HL-60 (cell line): ENCODE measurements around the gene CCDC57.

Experiments used
- DNase-seq, 2 experiments: peaks; one replicate each; pipeline ENCODE4 v3.0.0-alpha.2; 2010 to 2020; ENCODE audit warnings: low read depth in 1 of 2, low spot score in 1 of 2
- H3K27ac ChIP-seq: fragments of 250-450 bp; sonication (Bioruptor Pico); replicated peaks from 2 replicates; pipeline ENCODE4 v1.5.1; 2020; ENCODE audit warnings: mild to moderate bottlenecking, moderate library complexity
- H3K27me3 ChIP-seq: fragments of 250-450 bp; sonication (Bioruptor Pico); 2 replicates; pipeline ENCODE4 v1.5.1; 2021; ENCODE audit warnings: mild to moderate bottlenecking, moderate library complexity; ENCODE audit not compliant: insufficient read depth, poor library complexity, severe bottlenecking
- H3K4me3 ChIP-seq: replicated peaks from 2 replicates; pipeline ENCODE4 v1.5.1; 2011; ENCODE audit warnings: mild to moderate bottlenecking, control low read depth, low read length; ENCODE audit not compliant: insufficient read depth
- GABPA ChIP-seq: IDR thresholded peaks from 2 replicates; pipeline ENCODE4 v1.6.1; 2012; ENCODE audit warnings: low read depth
- POLR2AphosphoS5 ChIP-seq: IDR thresholded peaks from 2 replicates; pipeline ENCODE4 v1.6.1; 2012; ENCODE audit warnings: low read depth
- SPI1 ChIP-seq: IDR thresholded peaks from 2 replicates; pipeline ENCODE4 v1.6.1; 2012; ENCODE audit warnings: low read depth, mild to moderate bottlenecking, borderline replicate concordance
- TF ChIP-seq, protein P1 (sequence below): IDR thresholded peaks from 2 replicates; pipeline ENCODE4 v1.6.1; 2012; ENCODE audit warnings: low read depth; ENCODE audit not compliant: insufficient replicate concordance
- TF ChIP-seq, protein P2 (sequence below): IDR thresholded peaks from one replicate; pipeline ENCODE4 v1.5.1; 2011; ENCODE audit warnings: low read length, control low read depth, inconsistent platforms; ENCODE audit not compliant: insufficient read depth

The CCDC57 gene

DNA sequence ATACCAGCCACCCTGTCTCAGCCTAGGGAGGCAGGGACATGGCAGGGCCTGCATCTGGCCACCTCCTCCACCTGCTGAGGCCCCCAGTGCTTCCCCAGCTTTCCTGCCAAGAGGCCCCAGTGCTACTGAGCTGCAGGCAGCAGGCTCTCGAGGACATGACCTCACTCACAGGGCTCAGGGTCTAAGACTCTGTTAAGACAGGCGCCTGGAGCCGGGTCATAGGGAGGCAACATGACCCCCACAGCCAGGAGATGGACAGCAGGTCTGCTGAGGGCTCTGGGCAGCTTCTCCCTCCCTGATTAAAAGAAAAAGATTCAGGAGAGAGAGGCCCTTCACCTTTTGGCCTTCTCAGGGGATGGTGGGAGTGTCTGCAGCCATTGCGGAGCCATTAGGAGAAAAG is 91.4 kb downstream of the CCDC57 start:
- Histone ChIP-seq H3K27me3 (no peaks in the 10 kb centered on the region), H3K4me3 (no peak overlapping the region), H3K27ac (no peak overlapping the region)
- DNase-seq, result no peak
- TF ChIP-seq POLR2AphosphoS5, result no peak
- TF ChIP-seq, protein P1, sequence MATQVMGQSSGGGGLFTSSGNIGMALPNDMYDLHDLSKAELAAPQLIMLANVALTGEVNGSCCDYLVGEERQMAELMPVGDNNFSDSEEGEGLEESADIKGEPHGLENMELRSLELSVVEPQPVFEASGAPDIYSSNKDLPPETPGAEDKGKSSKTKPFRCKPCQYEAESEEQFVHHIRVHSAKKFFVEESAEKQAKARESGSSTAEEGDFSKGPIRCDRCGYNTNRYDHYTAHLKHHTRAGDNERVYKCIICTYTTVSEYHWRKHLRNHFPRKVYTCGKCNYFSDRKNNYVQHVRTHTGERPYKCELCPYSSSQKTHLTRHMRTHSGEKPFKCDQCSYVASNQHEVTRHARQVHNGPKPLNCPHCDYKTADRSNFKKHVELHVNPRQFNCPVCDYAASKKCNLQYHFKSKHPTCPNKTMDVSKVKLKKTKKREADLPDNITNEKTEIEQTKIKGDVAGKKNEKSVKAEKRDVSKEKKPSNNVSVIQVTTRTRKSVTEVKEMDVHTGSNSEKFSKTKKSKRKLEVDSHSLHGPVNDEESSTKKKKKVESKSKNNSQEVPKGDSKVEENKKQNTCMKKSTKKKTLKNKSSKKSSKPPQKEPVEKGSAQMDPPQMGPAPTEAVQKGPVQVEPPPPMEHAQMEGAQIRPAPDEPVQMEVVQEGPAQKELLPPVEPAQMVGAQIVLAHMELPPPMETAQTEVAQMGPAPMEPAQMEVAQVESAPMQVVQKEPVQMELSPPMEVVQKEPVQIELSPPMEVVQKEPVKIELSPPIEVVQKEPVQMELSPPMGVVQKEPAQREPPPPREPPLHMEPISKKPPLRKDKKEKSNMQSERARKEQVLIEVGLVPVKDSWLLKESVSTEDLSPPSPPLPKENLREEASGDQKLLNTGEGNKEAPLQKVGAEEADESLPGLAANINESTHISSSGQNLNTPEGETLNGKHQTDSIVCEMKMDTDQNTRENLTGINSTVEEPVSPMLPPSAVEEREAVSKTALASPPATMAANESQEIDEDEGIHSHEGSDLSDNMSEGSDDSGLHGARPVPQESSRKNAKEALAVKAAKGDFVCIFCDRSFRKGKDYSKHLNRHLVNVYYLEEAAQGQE, result no peak
- TF ChIP-seq SPI1, result no peak
- no peak for TF ChIP-seq GABPA
- TF ChIP-seq, protein P2, sequence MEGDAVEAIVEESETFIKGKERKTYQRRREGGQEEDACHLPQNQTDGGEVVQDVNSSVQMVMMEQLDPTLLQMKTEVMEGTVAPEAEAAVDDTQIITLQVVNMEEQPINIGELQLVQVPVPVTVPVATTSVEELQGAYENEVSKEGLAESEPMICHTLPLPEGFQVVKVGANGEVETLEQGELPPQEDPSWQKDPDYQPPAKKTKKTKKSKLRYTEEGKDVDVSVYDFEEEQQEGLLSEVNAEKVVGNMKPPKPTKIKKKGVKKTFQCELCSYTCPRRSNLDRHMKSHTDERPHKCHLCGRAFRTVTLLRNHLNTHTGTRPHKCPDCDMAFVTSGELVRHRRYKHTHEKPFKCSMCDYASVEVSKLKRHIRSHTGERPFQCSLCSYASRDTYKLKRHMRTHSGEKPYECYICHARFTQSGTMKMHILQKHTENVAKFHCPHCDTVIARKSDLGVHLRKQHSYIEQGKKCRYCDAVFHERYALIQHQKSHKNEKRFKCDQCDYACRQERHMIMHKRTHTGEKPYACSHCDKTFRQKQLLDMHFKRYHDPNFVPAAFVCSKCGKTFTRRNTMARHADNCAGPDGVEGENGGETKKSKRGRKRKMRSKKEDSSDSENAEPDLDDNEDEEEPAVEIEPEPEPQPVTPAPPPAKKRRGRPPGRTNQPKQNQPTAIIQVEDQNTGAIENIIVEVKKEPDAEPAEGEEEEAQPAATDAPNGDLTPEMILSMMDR, result no peak

DNA sequence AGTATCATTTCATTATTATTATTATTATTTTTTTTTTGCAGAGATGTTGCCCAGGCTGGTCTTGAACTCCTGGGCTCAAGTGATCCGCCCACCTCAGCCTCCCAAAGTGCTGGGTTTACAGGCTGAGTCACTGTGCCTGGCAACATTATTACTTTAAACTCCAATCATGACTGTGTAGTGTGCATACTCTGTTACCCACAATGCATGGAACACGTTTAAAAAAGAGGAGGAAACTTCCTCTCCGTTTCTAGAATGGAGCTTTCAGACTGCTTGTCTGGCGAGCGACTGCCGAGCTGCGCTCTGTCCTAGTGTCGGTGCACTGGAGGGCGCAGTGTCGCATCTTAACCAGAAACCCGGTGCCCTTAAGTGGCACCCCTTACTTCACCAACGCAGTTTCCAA is 92.5 kb downstream of the CCDC57 start:
- H3K4me3 ChIP-seq, result no peak overlapping the region
- H3K27me3 ChIP-seq, result no peaks in the 10 kb centered on the region
- no peak for DNase-seq
- TF ChIP-seq SPI1, result no peak
- no peak for TF ChIP-seq GABPA
- TF ChIP-seq, protein P2, result no peak
- no peak for TF ChIP-seq POLR2AphosphoS5
- TF ChIP-seq, protein P1, result no peak
- no peak overlapping the region for H3K27ac ChIP-seq

GRCh38 chr17:82118815-82119380 is 93.7 kb downstream of the CCDC57 start:
- TF ChIP-seq SPI1 (no peak), GABPA (no peak)
- TF ChIP-seq, protein P1, result no peak
- Histone ChIP-seq H3K27me3 (no peaks in the 10 kb centered on the region), H3K4me3 (no peak overlapping the region), H3K27ac (no peak overlapping the region)
- DNase-seq, result no peak
